Endothelial cell of umbilical vein (primary cell): ENCODE data around the gene HES7. TPM values are rescaled to one million over a fixed set of nuclear protein-coding genes. Genes with fewer than 3 reads are reported as not detected.

Experiments
- BruUV-seq: library from RNA; stranded (reverse); fragments of 400-500 nt; replicated peaks from 2 replicates; lab custom pipeline; 2021; lab: Mats Ljungman, UMichigan
- CTCF ChIA-PET: fragments of 300-600, 350-600 bp; sonication (Branson Sonifier 250); formaldehyde crosslinking; loops from one replicate; lab custom pipeline; 2021; ENCODE audit warnings: antibody characterized with exemption, inconsistent platforms; lab: Charles Lee
- POLR2A ChIA-PET: fragments of 300-600, 350-600 bp; sonication (Branson Sonifier 250); formaldehyde crosslinking; loops from one replicate; lab custom pipeline; 2021; ENCODE audit warnings: antibody characterized with exemption, inconsistent platforms; lab: Charles Lee
- DNase-seq: peaks from one replicate; pipeline ENCODE4 v3.0.0-alpha.2; 2011; ENCODE audit warnings: low read depth, low spot score
- FAIRE-seq: peaks from 2 replicates; lab custom pipeline; 2011; peaks lifted over from hg19 to GRCh38; lab: Jason Lieb, UNC
- H2AFZ ChIP-seq: 2 replicates; pipeline ENCODE4 v1.6.0; 2012; ENCODE audit warnings: low read depth, low read length, control low read depth, inconsistent platforms
- H3K27ac ChIP-seq: 2 replicates; pipeline ENCODE4 v1.5.1; 2011; ENCODE audit warnings: low read depth, mild to moderate bottlenecking, control low read depth, low read length, moderate library complexity; ENCODE audit not compliant: insufficient read depth
- H3K27me3 ChIP-seq, 2 experiments: 2 replicates each; pipeline versions ENCODE4 v1.6.0 to v1.6.1; 2011; ENCODE audit warnings: low read length in 2 of 2, mixed read lengths in 1 of 2; ENCODE audit not compliant: control insufficient read depth in 2 of 2, insufficient read depth in 2 of 2
- H3K36me3 ChIP-seq, 2 experiments: 2 replicates in 1 of 2; 3 replicates in 1 of 2; pipeline ENCODE4 v1.5.1; 2011; ENCODE audit warnings: low read length in 2 of 2, mild to moderate bottlenecking in 1 of 2, moderate library complexity in 1 of 2; ENCODE audit not compliant: control insufficient read depth in 2 of 2, insufficient read depth in 2 of 2; ENCODE audit errors: extremely low read depth in 1 of 2
- H3K4me1 ChIP-seq: 3 replicates; pipeline ENCODE4 v1.5.1; 2011; ENCODE audit warnings: mild to moderate bottlenecking, low read length; ENCODE audit not compliant: control insufficient read depth, insufficient read depth; ENCODE audit errors: extremely low read depth
- H3K4me2 ChIP-seq: 2 replicates; pipeline ENCODE4 v1.6.1; 2011; ENCODE audit warnings: low read length, control low read depth, mixed read lengths; ENCODE audit not compliant: insufficient read depth
- H3K4me3 ChIP-seq, 3 experiments: fragments of 200-600 bp in 1 of 3; sonication (generic), shearing (Covaris generic) in 1 of 3; replicated peaks in 1 of 3; 2 replicates each; pipeline ENCODE4 v1.5.1; 2011 to 2016; ENCODE audit warnings: control low read depth in 3 of 3, low read length in 3 of 3, mild to moderate bottlenecking in 2 of 3, inconsistent platforms in 1 of 3, low read depth in 1 of 3, moderate library complexity in 1 of 3; ENCODE audit not compliant: insufficient read depth in 1 of 3
- H3K79me2 ChIP-seq: 2 replicates; pipeline ENCODE4 v1.6.0; 2012; ENCODE audit warnings: low read length, inconsistent platforms; ENCODE audit not compliant: control insufficient read depth, insufficient read depth
- H3K9ac ChIP-seq: replicated peaks from 2 replicates; pipeline ENCODE3; 2011; ENCODE audit warnings: low read length, control low read depth; ENCODE audit not compliant: insufficient read depth; ENCODE audit errors: extremely low read depth
- H3K9me1 ChIP-seq: replicated peaks from 3 replicates; pipeline ENCODE4 v1.6.0; 2011; ENCODE audit warnings: mild to moderate bottlenecking, low read length; ENCODE audit not compliant: control insufficient read depth, insufficient read depth; ENCODE audit errors: extremely low read depth
- H3K9me3 ChIP-seq: replicated peaks from 2 replicates; pipeline ENCODE4 v1.5.1; 2012; ENCODE audit warnings: low read length, inconsistent platforms; ENCODE audit not compliant: control insufficient read depth, insufficient read depth
- H4K20me1 ChIP-seq: replicated peaks from 2 replicates; pipeline ENCODE3; 2011; ENCODE audit warnings: mild to moderate bottlenecking, low read length; ENCODE audit not compliant: control insufficient read depth, insufficient read depth; ENCODE audit errors: extremely low read depth
- CTCF ChIP-seq, 2 donors: IDR thresholded peaks; 1 replicate in 1 of 2; 2 replicates in 1 of 2; pipeline ENCODE4 v1.5.1; 2011; ENCODE audit warnings: low read length in 2 of 2, mild to moderate bottlenecking in 2 of 2, moderate library complexity in 2 of 2, control low read depth in 1 of 2, inconsistent platforms in 1 of 2, low read depth in 1 of 2; ENCODE audit not compliant: insufficient read depth in 1 of 2; ENCODE audit errors: extremely low read depth in 1 of 2
- EZH2 ChIP-seq: IDR thresholded peaks from 2 replicates; pipeline ENCODE4 v1.6.1; 2012; ENCODE audit warnings: borderline replicate concordance, low read depth, mild to moderate bottlenecking, moderate library complexity, low read length, inconsistent platforms; ENCODE audit not compliant: severe bottlenecking
- FOS ChIP-seq: IDR thresholded peaks from 2 replicates; pipeline ENCODE4 v1.6.1; 2011; ENCODE audit warnings: mild to moderate bottlenecking, low read length, moderate library complexity, borderline replicate concordance; ENCODE audit not compliant: insufficient read depth
- GATA2 ChIP-seq: IDR thresholded peaks from 2 replicates; pipeline ENCODE4 v1.7.0; 2011; ENCODE audit warnings: low read depth, mild to moderate bottlenecking, moderate library complexity, mixed read lengths, low read length; ENCODE audit not compliant: insufficient read length, insufficient read depth
- JUN ChIP-seq: IDR thresholded peaks from 2 replicates; pipeline ENCODE4 v1.6.1; 2011; ENCODE audit warnings: borderline replicate concordance, low read depth; ENCODE audit not compliant: insufficient read length, insufficient read depth
- MAX ChIP-seq: IDR thresholded peaks from 2 replicates; pipeline ENCODE4 v1.6.1; 2011; ENCODE audit not compliant: insufficient read depth, insufficient read length
- MYC ChIP-seq: IDR thresholded peaks from one replicate; pipeline ENCODE4 v1.6.1; 2011; ENCODE audit warnings: mild to moderate bottlenecking, low read depth, low read length
- POLR2A ChIP-seq: IDR thresholded peaks from 2 replicates; pipeline ENCODE4 v1.6.1; 2012; ENCODE audit warnings: low read depth, mild to moderate bottlenecking, control low read depth, low read length
- POLR2AphosphoS5 ChIP-seq: IDR thresholded peaks from 2 replicates; pipeline ENCODE4 v1.6.1; 2012; ENCODE audit warnings: low read depth, mild to moderate bottlenecking, control low read depth, low read length, moderate library complexity; ENCODE audit not compliant: insufficient read depth
- dilution Hi-C: fragments of 300-500 bp; cut with MboI; formaldehyde crosslinking; loops from one replicate; pipeline ENCODE4 v1.15.0; 2019; ENCODE audit warnings: low sequenced_read_pairs; ENCODE audit not compliant: extremely low pct_ligation_motif_present
- intact Hi-C: fragments of 100-400 bp; cut with micrococcal nuclease; formaldehyde crosslinking; loops from one replicate; pipeline ENCODE4 v1.10.0; 2022
- polyA plus RNA-seq, 4 experiments: library from polyadenylated mRNA; depleted of rRNA in 3 of 4; stranded (reverse) in 3 of 4; unstranded in 1 of 4; fragments of >200 nt; gene quantifications; 2 replicates each; pipeline versions ENCODE4 v1.2.1 to v1.2.3, GENCODE V29; 2011 to 2012; ENCODE audit warnings: missing spikeins in 1 of 4
- total RNA-seq: library from RNA; stranded (reverse); gene quantifications from 2 replicates; pipeline ENCODE4 v1.2.3, GENCODE V29; 2021

The HES7 gene
- total and polyA plus RNA-seq, 2 donors (not counting 3 experiments of a cell fraction or from before 2014, with no cell fraction given), result 0.19 to 0.51 TPM

GRCh38 chr17:8082292-8082691, 41.6 kb downstream of the HES7 start:
- CTCF ChIA-PET, result interaction anchor here (1.3 to 13.4 kb wide), 3 partner anchors 11 to 26 kb away, joined by 6 to 167 read pairs (median 26); no protein-coding TSS in a partner anchor
- no TSS peak for BruUV-seq
- intact Hi-C loops, result no loop called here

GRCh38 chr17:8081876-8082275, 42.0 kb downstream of the HES7 start:
- CTCF ChIA-PET, result interaction anchor here (1.9 to 13.4 kb wide), 6 partner anchors 11 to 37 kb away, joined by 8 to 167 read pairs (median 18); no protein-coding TSS in a partner anchor
- Histone ChIP-seq H3K4me2 (no peak overlapping the region), H3K27me3 (peaks cover 12 to 19% of the 10 kb centered on the region in 2 experiments), H3K79me2 (no peaks in the 10 kb centered on the region), H3K9ac (no peak overlapping the region), H2AFZ (no peak overlapping the region), H3K4me1 (peaks cover 6% of the 10 kb centered on the region), H3K9me1 (no peaks in the 10 kb centered on the region), H3K36me3 (no peaks in the 10 kb centered on the region), H3K9me3 (no peaks in the 10 kb centered on the region), H4K20me1 (no peaks in the 10 kb centered on the region), H3K27ac (no peak overlapping the region), H3K4me3 (no peak overlapping the region)
- DNase-seq, result no peak
- intact Hi-C loops (loop anchor here (2.0 kb wide), 1 partner anchor 21 kb away; no protein-coding TSS in a partner anchor), dilution Hi-C loops (no loop called here)
- no peak for TF ChIP-seq EZH2
- TF ChIP-seq MYC, result no peak
- no peak for TF ChIP-seq JUN
- no peak for TF ChIP-seq MAX
- no peak for TF ChIP-seq CTCF (IDR thresholded peaks at IDR 0.05; ENCODE audit: extremely low read depth in 1 of 2, insufficient read depth in 1 of 2, low read depth in 1 of 2, low read length in 2 of 2)
- TF ChIP-seq POLR2AphosphoS5, result no peak
- no peak for TF ChIP-seq POLR2A
- TF ChIP-seq GATA2, result no peak
- POLR2A ChIA-PET, result no interaction called here
- BruUV-seq, result no TSS peak
- FAIRE-seq, result no peak

More at GRCh38 chr17:8082292-8082691, 41.6 kb downstream of the HES7 start:
- peaks cover 12 to 16% of the 10 kb centered on the region in 2 experiments for H3K27me3 ChIP-seq
- H3K4me3 ChIP-seq, result no peak overlapping the region
- dilution Hi-C loops, result no loop called here
- FAIRE-seq (no peak), DNase-seq (no peak)
- H3K27ac ChIP-seq, result no peak overlapping the region
- H3K9me1 ChIP-seq, result no peaks in the 10 kb centered on the region
- TF ChIP-seq GATA2 (no peak), MAX (no peak), FOS (no peak), JUN (no peak), POLR2AphosphoS5 (no peak), POLR2A (no peak)
- H3K36me3 ChIP-seq, result no peaks in the 10 kb centered on the region
- no peak overlapping the region for H2AFZ ChIP-seq
- no peaks in the 10 kb centered on the region for H3K79me2 ChIP-seq
- no peaks in the 10 kb centered on the region for H3K9me3 ChIP-seq
- peaks cover 6% of the 10 kb centered on the region for H3K4me1 ChIP-seq
- no peak overlapping the region for H3K4me2 ChIP-seq
- H4K20me1 ChIP-seq, result no peaks in the 10 kb centered on the region
- no peak overlapping the region for H3K9ac ChIP-seq
- POLR2A ChIA-PET, result no interaction called here
